Hematopoietic multipotent progenitor cell treated with erythropoietin and hydrocortisone succinate and interleukin-3 and kit ligand, for 4 days (in vitro differentiated cells): ENCODE results near the gene RAB36.

Experiments used
- DNase-seq: peaks from one replicate; pipeline ENCODE4 v3.0.0-alpha.2; 2015

The RAB36 gene

DNA sequence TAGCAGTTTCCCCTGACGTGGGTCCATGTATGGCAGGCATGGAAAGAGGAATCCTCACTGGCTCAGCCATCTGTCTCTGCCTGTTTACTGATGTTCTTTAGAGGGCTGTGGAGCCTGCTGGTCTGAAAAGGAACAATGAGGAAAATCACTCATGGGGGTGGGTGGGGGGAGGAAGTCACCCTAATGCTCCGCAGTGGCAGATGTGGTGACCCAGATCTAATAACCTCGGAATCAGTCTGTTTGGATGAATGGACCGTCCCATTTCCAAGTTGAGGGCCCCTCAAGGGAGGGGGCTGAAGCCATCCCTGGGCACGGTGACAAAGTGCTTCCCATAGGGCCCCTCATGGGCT lies 39.5 kb downstream of the RAB36 start:
- DNase-seq, result no peak

DNA sequence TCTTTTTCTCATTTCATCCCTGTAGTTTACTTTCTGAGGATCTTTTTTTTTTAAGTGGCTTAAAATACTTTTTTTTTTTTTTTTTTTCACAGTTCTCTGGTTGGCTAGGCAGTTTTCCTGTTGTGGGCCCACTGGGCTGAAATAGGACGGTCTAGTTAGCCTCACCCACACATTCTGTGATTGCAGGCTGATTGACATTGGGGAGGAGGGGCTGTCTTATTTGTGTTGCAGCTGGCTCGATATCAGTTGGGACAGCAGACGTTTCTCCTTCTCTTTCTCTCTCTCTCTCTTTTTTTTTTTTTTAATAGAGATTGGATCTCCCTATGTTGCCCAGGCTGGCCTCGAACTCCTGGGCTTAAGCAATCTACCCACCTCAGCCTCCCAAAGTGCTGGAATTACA lies 41.9 kb downstream of the RAB36 start:
- peak; percentile 85 for DNase-seq

DNA sequence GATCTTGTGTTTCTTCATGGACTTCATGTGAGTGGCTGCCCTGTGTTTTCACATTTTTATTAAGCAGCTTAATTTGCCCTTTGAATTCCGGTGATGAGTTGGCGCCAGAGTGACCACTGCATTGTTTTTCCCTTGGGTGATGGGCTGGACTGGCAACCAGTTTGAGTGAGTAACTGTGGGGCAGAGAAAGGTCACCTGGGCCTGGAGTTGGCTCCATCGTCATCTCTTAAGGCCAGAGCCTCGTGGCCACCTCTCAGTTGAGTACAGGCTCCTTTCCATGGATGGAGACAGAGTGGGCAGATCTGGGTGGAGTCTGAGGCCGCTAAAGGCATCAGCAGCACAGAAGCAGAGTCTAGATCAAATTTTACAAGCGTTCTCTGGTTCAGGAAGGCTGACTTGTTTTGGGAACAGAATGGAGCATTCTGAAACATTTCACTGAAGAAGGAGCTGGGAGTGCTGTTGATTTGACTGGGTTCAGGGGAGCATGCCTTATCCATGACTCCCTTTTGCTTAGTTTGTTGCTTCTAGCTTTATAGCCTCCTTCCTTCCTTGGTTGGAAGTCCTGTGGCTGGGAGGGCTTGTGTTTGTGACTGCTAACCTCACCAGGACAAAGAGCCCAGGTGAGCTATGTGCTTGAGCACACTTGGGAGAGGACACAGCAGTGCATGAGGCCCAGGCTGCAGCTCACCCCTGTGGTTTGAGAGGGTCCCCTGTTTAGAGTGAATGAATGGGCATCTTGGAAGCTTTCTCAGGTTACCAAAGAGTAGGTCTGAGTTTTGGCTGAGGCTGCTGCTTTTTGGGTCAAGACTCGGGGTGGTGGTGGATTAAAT lies 42.8 kb downstream of the RAB36 start:
- DNase-seq, result no peak

DNA sequence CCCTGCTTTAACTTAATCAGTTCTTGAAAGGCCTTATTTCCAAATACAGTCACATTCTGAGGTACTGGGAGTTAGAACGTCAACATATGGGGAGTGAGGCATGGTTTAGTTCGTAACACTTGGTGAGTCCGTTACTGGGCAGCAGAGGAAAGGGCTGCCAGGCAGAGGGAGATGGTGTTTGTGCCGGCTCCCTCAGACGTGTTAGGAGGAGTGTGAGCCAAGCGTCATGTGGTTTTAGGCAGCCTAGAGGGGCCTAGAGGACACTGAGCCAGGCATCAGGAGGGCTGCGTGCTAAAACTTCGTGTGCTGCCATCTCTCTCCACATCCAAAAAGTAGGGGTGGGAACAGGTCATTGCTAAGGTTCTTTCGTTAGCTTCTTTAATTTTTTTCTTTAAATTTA lies 45.2 kb downstream of the RAB36 start:
- no peak for DNase-seq

DNA sequence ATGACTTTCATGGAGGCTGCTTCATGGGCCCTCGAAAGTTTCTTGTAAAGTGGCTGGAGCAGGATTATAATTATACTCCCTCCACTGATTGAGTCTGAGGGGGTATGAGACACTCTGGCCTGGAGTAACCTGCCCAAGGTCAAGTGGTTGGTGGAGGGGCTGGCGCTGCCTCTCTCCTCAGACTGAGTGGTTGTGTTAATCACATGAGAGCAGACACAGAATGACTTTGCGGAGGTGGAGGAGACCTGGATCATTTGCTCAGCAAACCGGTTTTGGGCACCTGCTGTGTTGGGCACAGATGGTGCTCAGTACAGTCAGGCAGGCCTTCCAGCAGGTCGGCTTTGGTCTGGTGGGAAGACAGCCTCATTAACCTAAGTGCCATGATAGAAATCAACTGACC lies 46.9 kb downstream of the RAB36 start:
- DNase-seq, result no peak

DNA sequence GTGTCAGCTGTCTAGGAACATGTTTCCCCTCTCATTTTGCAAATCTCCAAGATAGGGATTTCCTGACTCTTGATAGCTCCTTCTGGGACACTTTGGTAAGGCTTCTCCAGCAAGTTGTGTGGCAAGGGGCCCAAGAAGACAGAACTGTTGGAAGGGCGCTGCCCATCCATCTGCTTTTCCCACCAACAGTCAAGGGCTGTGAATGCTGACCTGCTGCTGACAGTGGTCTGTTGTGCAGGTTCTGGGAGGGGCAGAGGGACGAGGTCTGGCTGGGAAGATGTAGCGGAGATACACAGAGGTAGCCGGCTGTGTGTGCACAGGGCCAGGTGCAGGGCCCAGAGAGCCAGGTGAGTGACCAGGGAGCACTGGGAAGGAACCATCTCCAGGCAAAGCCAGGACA lies 47.3 kb downstream of the RAB36 start:
- no peak for DNase-seq

DNA sequence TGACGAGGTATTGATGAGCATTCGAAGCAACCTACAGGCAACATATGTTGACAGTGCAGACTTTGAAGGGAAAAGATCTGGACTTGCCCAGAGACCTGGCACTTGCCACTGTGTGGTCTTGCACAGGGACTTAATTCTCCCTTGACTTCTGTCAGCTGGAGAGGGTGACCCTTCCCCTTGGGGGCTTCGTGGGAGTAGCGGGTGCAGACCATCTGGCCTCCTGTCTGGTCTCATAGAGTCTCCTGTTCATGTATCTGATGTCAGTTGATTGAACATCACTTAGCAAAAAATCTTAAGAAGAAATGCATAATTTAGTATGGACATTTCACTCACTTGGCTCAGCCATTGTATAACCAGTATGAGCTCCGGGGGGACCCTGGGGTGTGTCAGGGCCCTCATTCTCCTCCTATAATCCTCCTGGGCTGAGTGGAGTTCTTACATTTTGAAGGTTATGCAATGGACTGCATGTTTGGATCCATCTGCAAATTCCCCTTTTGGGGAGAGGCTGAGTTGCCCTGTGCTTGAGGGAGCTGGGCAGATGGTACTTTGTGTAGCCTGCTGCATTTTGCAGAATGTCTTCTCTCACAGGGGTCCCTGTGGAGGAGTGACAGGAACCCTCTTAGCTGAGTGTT lies 48.0 kb downstream of the RAB36 start:
- DNase-seq, result no peak

DNA sequence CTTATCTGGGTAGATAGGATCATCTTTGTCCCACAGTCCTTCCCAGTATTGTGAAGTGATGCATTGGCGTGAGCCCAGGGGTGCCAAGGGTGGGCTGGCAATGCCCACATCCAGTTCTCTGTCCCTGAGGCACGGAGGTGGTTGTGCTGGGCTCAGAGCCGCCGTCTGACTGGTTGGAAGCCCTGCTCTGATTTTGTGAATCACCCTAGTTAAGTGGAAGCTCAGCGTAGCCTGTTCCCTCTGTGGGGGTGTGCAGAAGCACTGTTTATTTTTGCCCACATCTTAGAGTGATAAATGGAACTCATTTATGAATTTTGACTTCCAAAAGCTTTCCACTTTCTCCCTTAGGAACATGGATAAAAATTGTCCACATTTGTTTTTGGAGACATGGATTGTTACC lies 48.6 kb downstream of the RAB36 start:
- DNase-seq, result no peak

DNA sequence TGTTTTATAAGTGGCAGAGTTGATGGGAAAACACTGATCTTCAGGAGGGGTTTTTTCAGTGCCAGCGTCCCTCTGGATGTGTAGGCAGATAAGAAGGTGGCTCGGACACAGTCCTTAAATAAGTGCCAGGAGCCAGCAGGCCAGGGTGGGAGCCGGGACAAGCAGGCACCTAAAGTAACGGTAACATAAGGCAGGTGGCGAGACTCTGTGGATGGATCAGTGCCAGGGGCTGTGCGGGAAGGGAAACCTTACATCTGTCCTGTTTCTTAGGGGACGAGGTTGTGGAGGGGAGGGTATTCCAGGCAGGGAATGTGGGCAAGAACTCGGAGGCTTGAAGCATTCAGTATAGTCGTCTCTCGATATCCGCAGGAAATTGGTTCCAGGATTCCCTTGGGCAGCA lies 50.9 kb downstream of the RAB36 start:
- no peak for DNase-seq

DNA sequence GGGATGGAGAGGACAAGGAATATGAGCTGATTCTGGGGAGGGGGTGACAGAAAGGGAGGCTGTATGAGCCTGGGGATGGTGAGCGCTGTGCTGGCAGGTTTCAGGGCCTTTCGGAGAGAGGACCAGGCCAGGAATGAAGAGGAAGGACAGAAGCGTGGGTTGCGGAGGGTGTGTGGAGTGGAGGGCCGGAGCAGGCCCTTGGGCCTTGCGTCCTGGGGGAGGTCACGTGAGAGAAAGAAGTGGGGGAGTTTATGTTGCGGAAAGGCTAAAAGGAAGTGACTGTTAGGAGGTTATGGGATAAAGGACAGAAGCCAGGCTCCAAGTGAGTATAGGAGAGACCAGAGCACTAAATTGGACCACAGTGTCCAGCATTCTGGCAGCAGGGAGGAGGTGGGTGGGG lies 52.6 kb downstream of the RAB36 start:
- no peak for DNase-seq

DNA sequence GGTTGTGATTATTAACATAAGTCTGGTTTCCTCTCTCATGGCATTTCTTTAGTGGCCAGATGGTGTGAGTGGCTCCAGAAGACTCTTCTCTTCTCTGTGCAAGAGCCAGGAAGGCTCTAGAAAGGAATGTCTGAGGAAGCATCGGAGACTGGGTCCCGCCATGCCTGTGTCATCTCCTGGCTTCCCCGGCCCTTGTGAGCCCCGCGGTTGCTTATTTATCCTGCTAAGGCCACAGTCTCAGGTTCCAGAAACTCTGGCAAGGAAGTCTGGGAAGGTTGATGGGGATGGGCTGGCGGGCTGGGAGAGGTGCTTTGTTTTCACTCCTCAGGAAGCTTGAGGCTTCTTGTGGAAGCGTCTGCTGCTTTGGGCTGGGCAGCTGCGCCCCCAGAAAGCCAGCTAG lies 53.9 kb downstream of the RAB36 start:
- no peak for DNase-seq

DNA sequence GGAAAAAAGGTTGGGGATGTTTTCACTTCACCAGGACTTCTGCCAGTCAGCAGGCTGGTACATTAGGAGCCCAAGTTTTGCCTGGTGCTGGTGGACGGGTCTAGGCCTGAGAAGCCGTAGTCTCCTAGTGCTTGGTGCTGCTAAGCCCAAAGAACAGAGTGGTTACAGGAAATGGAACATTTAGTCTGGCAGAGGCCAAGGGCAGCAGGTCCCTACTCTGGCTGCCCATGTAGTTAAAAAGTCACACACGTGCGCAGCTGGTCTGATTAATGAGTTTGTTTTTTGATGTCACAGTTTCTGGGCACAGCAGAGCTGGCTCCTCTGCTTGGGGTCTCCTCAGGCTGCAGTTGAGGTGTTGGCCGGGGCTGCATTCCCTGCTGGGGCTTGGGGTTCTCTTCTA lies 55.6 kb downstream of the RAB36 start:
- DNase-seq, result no peak

DNA sequence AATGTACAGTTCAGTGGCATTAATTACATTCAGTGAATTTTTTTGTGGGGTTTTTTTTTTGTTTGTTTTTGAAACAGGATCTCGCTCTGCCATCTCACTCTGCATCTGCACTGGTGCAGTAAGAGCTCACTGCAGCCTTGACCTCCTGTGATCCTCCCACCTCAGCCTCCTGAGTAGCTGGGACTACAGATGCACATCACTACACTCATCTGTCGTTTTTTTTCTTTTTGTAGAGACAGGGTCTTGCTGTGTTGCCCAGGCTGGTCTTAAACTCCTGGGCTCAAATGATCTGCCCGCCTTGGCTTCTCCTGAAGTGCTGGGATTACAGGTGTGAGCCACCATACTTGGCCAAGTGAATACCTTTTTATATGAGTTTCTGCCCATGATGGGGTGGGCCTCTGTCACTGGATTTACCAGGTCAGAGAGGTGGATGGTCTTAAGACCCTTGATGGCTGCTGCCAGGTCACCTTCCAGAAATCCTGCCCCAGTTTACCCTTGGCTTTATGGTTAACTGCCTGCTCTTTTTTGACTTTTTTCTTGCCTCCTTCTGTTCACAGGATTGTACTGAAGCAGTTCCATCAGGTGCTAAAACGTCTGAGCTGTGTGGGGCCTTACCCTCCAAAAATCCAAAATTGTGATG lies 57.7 kb downstream of the RAB36 start:
- DNase-seq, result no peak

DNA sequence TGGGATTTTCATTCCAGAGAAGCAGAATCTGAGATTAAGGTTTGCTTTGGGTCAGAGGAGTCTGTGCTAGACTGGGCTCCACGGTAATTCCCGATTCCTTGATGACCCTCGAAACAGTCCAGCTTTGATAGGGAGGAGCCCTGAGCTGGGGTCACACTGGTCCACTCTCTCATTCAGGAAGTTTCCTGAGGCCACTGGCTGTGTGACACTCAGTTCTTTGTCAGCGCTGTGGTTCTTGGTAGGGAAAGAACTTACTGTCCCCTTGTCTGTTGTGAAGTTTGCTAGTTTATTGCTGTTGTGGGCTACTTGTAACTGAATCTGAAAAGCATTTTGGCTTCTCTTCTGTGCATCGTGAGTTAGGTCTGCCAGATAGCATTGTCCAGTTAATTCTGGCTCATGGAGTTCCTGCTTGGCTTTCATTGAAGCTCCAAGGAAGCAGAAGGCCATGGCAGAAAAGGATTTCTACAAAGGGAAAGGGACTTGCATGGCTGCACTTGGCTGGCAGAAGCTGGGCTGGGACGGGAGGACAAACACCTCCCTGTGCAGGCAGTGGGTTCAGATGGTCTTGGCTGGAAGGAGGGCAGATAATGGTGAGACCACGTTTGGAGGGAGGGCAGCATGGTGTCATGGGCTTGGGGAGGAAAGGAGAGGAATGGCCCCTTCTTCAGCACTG lies 58.3 kb downstream of the RAB36 start:
- no peak for DNase-seq

DNA sequence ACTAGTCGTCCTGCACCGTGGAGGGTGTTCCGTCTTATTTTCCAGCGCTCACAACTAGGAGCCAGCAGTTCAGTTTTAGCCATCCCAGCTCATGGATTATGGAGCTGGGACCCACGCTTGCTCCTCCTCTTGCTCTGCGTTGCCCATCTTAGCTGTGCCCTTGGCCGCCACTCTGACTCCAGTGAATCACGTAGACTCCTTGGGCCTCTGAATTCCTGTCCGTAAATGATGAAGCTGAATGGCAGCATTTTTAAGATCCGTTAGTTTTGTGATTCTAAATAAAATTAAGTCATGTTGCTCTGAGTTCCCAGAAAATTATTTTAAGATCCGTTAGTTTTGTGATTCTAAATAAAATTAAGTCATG lies 58.8 kb downstream of the RAB36 start:
- DNase-seq, result no peak

DNA sequence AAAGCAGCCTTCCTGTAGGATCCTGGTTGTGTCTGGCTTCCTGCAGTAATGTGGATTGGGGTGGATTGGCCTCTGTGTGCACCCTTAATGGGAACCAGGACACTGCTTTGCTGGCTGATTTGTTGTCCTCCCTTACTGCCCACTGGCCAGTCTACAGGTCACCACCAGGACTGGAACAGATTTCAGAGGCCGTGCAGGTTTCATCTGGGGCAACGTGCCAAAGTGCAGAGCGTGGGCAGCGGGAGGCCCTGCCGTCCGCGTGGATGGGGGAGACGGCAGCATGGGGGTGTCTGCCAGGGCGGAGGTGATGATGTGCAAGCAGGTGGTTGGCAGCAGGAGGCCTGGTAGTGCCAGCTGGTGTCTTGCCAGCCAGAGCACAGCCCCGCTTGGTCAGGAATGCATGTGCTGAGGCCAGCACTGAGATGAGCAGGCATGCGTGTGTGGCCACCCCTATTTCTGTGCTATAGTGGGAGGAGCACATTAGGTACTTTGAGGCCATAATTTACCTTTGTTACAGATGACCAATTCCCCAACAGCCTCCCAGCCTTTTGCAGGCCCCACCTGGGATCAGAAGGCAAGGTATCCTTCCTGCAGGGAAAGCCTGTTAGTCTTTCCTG lies 59.4 kb downstream of the RAB36 start:
- no peak for DNase-seq

DNA sequence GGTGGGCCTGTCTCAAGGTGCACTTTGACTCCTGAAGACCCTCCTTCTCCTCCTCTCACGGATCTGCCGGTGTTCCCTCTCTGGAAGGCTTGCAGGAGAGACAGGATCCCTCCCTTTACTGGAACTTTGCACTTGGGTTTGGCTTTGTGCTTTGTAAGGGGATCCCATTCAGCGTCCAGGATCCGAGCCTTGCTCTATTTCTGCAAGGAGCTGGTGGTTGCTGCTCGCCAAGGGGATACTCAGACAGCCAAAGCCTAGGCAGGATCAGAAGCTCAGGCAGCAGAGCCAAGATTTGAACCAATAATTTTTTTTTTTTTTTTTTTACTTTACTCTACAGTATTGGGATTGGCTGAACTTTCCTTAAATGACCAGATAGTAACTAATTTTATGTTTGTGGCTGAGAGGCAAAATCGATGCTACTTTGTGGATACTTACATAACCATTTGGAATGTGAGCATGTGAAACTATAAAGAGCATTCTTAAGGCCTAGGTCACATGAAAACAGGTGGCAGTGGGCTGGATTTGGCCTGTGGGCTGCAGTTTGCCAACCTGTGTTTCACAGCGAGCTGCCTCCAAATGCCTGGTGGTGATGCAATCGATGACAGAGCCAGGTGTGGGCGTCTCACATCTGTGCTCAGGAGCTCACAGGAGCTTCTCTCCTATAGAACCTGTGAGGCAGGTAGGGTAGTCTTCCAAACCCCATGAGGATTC lies 60.2 kb downstream of the RAB36 start:
- DNase-seq, result no peak

DNA sequence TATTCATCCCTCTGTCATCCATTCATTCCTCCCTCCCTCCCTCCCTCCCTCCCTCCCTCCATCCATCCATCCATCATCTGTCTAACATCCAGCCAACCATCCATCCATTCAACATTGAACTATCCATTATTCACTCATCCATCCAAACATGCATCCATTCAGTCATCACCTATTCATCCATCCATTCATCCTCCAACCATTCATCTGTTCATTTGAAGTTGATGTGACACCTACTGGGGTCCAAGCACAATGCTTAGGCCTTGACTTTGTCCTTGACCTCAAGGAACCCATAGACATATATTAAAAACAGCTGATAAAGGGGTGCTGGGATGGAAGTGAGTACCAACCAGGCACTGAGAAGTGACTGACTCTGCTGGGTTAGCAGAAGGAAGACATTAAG lies 61.6 kb downstream of the RAB36 start:
- no peak for DNase-seq

DNA sequence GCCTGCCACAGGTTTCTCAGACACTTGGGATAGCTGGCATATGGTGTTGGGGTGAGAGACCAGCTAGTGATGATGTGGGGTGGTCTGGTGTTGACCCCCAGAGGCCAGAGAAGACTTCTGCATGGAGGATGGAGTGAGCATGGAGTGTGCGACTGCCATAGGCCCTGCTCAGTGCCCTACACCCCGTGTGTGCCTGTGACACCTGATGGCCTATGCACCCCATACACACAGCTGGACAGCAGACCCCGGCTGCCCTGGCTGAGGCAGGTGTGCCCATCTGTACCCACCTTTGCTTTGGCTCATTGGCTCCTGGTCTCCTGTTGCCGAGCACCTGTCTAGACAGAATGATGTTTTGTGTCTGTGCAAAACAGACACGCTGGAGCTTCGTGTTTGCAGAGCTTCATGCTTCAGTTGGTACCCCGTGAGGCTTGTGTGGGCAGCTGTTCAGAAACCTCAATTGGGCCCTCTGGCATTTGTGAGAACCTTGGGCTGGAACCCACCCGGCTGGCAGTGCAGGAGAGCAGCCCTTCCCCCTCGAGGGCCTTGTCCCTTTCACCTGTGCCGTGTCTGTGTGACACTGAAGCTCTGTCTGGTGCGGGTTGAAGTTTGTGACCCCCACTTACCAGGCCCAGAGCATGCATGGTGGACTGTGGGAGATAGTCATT lies 62.6 kb downstream of the RAB36 start:
- DNase-seq, result no peak

DNA sequence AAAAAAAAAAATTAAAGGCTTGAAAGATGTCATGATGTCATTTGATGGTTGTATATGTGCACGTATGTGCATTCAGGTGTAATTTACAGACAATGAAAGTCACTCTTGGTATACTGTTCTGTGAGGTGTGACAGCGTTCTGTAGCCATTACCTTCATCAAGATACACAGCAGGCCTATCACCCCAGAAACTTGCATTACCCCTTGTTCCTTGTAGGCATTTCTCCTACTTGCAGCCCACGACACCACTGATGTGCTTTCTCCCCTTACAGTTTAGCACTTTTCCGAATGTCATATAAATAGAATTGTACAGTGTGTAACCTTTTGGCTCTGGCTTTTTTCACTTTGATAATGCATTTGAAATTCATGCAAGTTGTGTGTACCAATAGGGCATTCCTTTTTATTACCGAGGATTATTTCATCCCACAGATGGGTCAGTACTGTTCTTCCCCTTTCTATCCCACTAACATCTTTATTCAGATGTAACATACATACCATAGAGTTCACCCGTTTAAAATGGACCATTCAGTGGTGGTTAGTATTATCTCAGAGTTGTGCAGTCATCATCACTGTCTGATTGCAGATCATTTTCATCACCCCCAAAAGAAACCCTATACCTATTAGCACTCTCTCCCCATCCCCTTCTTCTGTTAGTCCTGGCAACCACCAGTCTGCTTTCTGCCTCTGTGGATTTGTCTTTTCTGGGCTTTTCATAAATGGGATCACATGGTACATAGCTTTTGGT lies 65.3 kb downstream of the RAB36 start:
- DNase-seq, result no peak

DNA sequence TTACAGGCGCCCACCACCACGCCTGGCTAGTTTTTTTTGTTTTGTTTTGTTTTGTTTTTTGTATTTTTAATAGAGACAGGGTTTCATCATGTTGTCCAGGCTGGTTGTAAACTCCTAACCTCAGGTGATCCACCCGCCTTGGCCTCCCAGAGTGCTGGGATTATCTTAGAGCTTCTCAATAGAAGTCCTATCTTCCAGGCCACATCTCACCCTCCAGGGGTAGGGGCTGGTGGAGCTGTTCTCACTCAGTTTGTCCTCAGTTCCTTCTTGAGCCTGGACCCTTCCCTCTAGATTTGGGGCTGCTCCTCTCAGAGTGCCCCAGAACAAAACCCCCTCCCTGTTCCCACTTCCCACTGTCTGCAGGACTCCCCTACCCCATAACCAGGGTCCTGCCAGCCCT lies 66.3 kb downstream of the RAB36 start:
- DNase-seq, result no peak
